ENCODE measurements around the gene IL17RC. TPM values are rescaled to one million over a fixed set of nuclear protein-coding genes. Genes with fewer than 3 reads are reported as not detected.

IL17RC gene
- total and polyA plus RNA-seq, 2 of the 8 experiments (the other 6 are each of a cell fraction or from before 2014, with no cell fraction given): 11.8 to 13.0 TPM

GRCh38 chr3:9887480-9887879 is 29.4 kb upstream of the IL17RC start (continued):
- TF ChIP-seq TAF1 (IDR thresholded peaks at IDR 0.05; ENCODE audit: low read depth, low read length): no peak
- no peak for TF ChIP-seq BCL11A (IDR thresholded peaks at IDR 0.05; ENCODE audit: low read depth in 2 of 2, low read length in 2 of 2)
- no peak for TF ChIP-seq CTBP2 (IDR thresholded peaks at IDR 0.05; ENCODE audit: borderline replicate concordance, insufficient read depth, insufficient read length, low read length)
- TF ChIP-seq RAD21 (IDR thresholded peaks at IDR 0.05 in 1 of 2, conservative IDR thresholded peaks at IDR 0.05 in 1 of 2; ENCODE audit: low read depth in 2 of 2, low read length in 2 of 2): no peak
- no peak for TF ChIP-seq KDM4A (IDR thresholded peaks at IDR 0.05; ENCODE audit: low read depth, low read length, severe bottlenecking)
